Muscle of arm (tissue), 12 donors: ENCODE results near the gene EIF4G3. TPM values are rescaled to one million over a fixed set of nuclear protein-coding genes. Genes with fewer than 3 reads are reported as not detected.
A peak's percentile ranks its signal among the peaks of the same experiment; 100 is the strongest.
"Not testable (repeated sequence)": the region's sequence is repeated elsewhere in the genome, so short reads cannot be mapped to it uniquely, and the experiment has no call there.

Experiments
- DNase-seq: peaks from one replicate; pipeline ENCODE4 v3.0.0-alpha.2; 2013
- polyA plus RNA-seq, 12 donors: library from polyadenylated mRNA; unstranded; fragments of 120-200 nt; gene quantifications; one replicate each; pipeline ENCODE4 v1.2.1, GENCODE V29; 2013; ENCODE audit not compliant: insufficient read length in 12 of 12

The EIF4G3 gene
- polyA plus RNA-seq, 12 donors, result 31.5 to 63.8 (median 37.7) TPM; not detected in 1

DNA sequence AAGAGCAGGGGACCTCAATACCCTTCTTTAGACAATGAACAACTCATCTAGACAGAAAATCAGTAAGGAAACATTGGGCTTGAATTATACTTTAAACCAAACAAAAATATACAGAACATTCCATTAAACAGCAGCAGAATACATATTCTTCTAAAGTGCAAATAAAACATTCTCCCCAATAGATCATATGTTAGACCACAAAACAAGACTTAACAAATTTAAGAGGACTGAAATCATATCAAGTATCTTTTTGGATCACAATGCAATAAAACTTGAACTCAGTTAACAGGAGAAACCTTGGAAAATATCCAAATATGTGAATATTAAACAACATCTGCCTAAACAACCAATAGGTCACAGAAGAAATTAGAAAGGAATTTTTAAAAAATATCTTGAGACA lies 341.9 kb downstream of the EIF4G3 start:
- DNase-seq, result no peak

DNA sequence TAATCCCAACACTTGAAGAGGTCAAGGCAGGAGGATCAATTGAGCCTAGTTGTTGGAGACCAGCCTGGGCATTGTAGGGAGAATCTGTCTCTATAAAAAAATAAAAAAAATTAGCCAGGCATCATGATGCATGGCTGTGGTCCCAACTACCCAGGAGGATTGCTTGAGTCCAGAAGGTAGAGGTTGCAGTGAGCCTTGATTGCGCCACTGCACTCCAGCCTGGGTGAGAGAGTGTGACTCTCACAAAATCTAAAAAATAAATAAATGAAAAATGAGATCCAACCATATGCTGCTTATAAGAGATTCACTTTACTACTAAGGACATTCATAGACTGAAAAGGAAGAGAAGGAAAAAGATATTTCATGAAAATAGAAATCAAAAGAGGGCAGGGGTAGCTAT lies 342.5 kb downstream of the EIF4G3 start:
- DNase-seq, result no peak

DNA sequence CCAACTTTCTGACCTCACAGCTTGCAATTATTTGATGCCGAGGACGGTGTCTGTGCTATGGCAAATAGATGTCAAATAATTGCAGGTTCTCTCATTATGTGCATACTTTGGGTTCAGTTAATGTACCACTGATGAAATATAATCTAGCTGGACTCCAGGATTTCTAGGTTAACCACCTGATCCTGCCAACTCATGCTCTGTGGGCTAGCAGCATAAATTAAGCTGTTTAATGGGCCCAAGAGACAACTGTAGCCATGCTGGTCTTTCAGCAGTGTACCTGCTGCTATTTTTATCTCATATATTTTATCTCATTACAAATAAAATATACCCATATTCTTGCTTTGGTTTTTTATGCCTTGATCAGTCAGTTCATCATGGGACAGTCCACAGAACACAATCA lies 346.3 kb downstream of the EIF4G3 start:
- DNase-seq, result no peak

DNA sequence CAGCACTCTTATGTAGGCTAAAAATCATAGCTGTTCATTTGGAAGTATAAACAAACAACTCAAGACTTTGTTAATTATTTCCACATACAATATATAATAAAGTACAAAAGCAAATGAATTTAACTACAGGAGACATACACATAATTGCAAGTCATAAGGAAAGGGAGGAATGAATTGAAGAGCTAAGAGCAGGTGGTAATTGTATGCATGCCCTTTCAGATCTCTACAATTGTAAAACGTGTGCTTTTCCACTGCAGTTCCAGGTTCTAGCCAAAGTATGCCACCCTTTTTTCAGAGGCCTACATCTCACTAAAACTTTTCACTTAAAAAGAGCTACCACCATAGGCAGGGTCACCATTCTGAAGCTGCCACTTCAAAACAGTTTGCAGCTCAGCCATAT lies 346.8 kb downstream of the EIF4G3 start:
- DNase-seq, result no peak

DNA sequence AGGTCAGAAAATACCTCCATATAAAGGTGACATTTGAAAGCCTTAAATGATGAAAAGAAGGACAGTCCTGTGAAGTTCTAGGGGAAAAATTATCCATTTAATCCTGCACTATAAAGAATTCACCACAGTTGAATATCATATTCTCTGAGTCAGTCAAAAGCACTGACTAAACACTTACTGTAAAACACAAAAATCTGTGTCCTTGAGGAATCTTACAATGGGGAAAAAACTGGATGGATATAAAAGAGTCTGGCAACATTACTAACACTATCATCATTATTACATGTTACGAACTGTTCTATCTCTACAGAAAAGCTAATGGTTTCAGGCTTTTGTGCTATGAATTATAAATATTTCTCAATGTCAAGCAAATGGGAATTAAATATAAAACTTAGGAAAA lies 347.2 kb downstream of the EIF4G3 start:
- DNase-seq, result no peak

DNA sequence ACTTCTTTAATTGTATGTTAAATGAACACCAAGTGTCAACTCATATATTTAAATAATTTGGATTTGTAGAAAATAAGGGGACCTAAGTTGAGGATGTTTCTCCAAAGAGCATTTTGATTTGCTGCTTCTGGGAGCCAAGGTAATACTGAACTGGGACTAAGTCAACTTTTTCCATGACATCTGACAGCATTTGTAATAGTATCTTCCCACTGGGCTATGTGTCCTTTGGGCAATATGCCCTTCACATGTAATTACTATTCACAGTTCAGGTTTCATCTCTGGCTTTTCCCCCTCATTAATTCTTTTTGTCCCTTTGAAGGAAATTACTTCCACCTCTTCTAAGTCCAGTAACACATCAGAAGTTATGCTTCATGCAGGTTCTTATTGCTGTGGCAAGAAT lies 352.9 kb downstream of the EIF4G3 start:
- DNase-seq, result no peak

DNA sequence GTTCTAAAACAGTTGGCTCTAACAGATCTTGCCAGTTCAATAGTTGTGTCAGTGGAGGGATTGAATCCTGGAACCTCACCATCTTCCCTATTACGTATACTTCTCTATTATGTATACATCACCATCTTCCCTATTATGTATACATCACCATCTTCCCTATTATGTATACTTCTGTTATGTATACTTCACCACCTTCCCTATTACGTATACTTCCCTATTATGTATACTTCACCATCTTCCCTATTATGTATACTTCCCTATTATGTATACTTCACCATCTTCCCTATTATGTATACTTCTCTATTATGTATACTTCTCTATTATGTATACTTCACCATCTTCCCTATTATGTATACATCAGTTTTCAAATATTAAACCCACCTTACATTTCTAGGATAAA lies 355.2 kb downstream of the EIF4G3 start:
- DNase-seq, result no peak

DNA sequence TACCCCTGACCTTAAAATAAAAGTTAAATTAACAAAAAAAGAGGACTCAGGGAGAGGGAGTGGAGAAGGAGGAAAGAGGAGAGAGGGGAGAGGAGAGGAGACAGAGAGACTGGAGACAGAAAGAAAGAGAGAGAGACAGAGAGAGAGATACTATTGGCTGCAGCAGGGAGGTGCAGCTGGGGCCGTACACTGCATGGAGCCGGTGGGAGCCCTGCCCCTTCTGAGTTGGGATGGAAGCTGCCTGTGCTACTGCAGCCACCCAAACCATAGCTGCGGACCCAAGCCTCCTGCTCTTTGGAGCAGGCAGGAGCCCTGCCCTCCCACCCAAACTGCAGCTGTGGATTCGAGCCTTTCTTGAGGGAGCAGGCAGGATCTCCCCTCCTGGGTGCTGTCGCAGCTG lies 356.9 kb downstream of the EIF4G3 start:
- DNase-seq, result no peak

DNA sequence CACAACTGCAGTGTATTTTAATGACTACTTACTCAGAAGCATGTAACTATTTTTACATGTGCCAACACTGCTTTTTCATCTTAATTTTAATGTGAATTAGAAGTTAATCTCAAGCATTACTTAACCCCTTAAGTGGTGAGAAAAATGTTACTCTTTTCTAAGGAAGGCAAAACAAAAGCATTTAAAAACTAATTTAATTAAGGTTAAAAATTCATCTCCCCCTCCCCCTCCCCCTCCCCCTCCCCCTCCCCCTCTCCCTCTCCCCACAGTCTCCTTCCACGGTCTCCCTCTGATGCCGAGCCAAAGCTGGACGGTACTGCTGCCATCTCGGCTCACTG lies 362.2 kb downstream of the EIF4G3 start:
- DNase-seq, result no peak

DNA sequence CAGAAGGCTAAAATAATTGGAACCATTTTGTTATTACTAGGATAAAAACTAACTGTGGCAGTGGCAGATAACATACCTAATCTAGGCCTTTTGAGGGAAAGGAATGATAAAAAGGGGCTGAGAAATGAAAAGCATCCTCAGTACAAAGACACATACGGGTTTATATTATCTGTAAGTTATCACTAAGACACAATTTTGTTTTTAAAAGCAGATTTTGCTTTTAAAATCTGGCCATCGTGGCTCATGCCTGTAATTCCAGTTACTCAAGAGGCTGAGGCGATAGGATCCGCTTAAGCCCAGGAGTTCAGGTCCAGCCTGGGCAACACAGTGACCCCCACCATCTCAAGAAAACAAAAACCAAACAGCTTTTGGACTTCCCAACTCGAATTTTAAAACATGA lies 364.8 kb downstream of the EIF4G3 start:
- no peak for DNase-seq

DNA sequence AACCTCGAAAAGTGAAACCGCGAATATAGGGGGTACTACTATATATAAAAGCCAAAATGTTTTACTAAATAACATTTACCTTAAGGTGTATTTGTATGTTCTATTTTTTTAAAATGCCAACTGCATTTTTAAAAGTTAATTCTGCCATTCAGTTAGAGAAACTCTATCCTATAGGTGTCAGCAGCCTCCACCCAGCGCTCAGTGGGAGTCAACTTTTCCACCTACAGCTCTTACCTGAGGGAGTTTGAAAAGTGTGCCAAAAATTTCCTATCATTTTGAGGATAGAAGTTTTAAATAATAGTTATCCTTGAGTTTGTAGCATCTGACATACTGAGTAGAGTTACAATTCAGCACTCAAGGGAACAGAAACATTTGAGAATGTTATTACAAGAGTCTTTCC lies 383.5 kb downstream of the EIF4G3 start:
- no peak for DNase-seq

DNA sequence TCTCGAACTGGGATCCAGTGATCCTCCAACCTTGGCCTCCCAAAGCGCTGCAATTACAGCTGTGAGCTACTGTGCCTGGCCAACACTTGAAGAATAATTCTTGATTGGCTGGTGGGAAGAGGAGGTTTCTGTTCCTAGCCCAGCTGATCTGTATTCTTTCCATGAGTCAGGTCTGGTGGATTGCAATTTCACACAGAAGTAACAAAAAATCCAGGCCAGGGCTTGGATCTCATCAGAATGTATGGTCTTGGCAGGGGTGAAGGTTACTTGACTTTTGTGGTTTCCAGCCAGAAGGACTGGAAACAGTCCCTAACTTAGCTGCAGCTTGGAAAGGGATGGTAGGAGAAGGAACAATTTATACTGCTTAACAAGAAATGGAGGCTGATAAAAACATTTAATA lies 384.5 kb downstream of the EIF4G3 start:
- DNase-seq, result peak; percentile 92

DNA sequence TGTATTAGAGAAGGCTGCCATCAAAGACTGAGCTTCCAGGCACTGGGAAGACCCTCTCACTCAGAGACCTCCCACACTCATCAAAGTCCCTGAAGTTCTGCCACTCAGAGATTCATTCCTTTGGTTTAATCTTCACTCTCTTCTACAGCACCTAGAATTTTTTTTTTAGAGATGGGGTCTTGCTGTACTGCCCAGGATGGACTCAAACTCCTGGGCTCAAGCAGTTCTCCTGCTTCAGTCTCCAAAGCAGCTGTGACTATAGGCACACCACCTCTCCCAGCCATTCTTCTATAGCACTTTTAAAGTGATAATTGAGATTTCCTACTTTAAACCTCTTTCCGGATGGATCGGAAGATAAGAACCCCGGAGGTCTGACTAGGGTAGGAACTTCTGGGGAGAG lies 385.9 kb downstream of the EIF4G3 start:
- DNase-seq, result no peak

DNA sequence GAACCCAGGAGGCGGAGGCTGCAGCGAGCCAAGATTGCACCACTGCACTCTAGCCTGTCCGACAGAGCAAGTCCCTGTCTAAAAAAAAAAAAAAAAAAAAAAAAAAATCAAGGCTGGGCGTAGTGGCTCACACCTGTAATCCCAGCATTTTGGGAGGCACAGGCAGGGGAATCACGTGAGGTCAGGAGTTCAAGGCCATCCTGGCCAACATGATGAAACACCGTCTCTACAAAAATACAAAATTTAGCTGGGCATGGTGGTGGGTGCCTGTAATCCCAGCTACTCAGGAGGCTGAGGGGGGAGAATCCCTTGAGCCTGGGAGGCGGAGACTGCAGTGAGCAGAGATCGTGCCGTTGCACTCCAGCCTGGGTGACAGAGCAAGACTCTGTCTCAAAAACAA lies 387.1 kb downstream of the EIF4G3 start:
- DNase-seq, result not testable (repeated sequence)

DNA sequence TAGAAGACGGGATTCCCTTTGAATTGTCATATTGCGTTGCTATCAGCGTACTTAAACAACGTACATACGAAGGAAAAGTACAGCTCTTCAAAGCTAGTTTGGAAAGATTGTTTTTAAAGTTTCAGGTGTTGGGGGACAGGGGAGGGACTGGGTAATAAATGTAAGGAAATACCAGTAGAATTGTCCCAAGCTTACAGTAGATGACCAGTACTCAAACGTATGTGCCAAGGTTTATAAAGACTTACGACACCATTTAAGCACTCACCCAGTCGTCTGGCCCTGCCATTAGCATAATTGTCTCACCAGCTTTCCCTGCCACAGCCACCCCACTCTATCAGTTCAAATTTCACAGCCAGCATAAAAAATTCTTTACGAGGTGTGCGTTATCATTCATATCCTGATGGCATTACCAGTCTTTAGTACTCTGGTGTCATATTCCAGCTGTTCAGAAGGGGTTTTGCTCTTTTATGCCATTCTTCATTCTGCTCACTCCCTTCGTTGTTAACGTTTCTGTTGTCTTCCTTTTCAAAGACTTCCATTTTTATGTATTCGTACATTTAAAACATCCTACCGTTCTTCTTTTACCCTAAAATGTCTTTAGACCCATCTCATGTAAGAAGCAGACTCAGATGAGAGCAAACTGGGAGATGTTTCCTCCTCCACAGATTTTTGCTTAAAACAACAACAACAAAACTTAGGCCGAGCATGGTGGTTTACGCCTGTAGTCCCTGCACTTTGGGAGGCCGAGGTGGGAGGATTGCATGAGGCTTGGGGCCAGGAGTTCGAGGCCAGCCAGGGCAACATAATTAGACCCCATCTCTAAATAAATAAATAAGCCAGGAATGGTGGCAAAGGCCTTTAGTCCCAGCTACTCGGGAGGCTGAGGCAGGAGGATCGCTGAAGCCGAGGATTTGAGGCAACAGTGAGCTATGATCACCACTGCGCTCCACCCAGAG lies 388.6 kb downstream of the EIF4G3 start:
- no peak for DNase-seq

DNA sequence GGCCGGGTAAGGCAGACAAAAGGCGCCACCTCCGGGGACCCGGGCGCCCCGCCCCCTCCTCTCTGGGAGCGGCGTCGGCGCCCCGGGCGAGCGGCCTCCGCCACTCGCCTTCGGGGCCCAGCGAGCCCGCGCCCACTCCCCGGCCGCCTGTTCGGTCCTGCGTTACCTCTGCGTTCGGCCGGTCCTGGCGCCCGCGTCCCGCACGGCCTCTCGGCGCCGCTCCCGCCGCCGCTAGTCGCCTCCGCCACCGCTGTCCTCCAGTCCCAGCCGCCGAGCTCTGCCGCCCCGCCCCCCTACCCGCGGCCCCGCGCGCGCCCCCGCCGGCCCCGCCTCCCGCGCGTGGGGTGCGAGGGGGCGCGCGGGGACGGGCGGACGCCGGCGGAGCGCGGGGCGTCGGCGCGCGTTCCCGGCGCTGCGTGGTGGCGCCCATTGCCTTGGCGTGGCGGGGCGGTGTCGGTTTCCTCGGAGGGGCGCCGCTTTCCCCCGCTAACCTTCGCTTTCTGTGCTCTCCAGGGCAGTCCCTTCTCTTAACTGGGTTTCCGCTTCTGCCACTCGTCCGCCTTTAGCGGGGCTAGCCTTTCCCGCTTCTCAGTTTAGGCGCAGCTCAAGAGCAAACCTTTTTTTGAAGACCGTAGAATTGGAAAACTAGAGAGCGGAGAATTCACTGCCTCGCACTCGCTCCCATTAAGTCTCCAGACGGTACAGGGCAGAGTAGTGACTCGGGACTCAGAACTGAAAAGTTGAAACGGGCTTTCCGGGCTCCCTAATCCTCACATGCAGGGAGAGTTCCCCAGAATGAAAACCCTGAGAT lies 389.5 kb downstream of the EIF4G3 start, which contains the start of gene HP1BP3:
HP1BP3 (minus strand) TSS at position 279 of the 811 bp plus-strand sequence. CDS start 6,867 bp downstream, outside the sequence.
- DNase-seq, result peak; percentile 75

DNA sequence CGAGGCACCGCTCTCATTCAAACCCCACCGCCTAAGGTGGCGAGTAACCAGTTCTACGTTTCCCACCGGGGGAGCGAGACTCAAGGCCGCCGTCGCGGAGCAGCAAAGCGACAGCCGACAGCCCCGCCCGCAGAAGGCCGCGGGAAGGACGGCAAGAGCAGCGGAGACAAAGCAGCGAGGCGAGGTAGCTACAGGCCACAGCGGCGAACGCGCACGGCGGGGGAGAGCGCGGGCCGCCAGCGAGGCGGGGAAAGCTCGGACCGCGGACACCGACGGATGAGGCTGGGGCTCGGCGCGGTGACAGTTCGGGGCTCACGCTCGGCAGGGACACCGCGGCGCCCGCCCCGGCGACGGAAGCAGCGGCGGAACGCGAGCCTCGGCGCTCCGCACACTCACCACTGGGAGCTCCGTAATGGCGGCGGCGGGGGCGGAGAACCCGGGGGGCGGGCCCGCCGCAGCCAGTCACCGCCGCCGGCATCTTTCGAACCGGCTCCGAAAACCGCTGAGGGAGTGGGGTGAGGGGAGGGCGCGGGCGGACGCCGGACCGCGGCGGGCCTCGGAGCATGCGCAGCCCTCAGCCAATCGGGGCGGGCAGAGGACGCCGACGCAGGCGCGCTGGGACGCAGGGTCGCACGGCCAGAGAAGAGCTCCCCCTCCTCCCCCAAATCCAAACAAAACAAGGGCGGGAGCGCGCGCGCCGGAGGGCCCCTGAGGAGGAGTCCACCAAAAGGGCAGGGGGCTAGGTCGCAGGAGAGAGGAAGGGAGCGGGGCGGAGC lies 390.3 kb downstream of the EIF4G3 start:
- peak; percentile 97 for DNase-seq

DNA sequence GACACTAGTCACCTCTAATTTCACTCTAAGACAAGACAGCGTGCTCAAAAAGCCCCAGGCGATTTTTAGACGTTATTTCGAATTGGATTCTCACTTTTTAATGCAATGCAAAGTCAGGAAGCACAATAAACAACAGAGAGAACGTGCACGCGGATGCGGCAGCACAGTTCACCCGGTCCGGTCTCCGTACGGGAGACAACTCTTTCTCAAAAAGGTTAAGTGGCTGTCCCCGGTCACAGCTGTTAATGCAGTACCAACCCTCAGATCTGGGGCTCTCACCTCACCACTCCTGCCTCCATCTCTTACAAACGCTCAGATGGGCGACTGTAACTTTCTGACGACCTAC lies 390.8 kb downstream of the EIF4G3 start:
- no peak for DNase-seq

DNA sequence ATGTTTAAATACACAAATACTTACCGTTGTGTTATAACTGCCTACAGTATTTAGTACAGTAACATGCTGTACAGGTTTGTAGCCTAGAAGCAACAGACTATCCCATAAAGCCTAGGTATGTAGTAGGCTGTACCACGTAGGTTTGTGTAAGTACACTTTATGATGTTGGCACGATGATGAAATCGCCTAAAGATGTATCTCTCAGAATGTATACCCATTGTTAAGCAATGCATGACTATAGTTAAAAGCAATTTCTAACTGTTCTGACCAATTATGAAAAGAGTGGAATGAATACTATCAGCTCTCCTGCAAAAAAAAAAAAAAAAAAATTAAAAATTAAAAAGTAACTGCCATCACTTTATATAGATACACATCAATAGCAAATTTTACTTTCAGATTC lies 401.0 kb downstream of the EIF4G3 start:
- DNase-seq, result no peak

DNA sequence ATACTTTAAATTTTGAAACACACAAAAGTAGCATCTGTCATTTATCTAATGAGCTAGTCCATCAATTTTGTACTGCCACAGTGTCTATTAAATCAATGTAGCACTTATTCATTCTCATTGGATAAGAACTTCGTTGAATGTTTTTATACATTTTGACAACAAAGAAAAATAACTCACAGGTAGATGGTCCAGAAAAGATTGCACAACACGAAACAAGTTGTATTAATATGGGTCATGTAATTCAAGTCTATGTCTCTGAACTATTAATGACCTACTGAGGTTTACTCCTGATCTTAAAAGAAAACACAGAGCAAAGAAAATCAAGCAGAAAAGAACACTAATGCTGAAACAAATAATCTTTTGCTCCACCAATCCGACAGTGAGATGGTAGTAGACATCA lies 404.9 kb downstream of the EIF4G3 start:
- DNase-seq, result no peak

DNA sequence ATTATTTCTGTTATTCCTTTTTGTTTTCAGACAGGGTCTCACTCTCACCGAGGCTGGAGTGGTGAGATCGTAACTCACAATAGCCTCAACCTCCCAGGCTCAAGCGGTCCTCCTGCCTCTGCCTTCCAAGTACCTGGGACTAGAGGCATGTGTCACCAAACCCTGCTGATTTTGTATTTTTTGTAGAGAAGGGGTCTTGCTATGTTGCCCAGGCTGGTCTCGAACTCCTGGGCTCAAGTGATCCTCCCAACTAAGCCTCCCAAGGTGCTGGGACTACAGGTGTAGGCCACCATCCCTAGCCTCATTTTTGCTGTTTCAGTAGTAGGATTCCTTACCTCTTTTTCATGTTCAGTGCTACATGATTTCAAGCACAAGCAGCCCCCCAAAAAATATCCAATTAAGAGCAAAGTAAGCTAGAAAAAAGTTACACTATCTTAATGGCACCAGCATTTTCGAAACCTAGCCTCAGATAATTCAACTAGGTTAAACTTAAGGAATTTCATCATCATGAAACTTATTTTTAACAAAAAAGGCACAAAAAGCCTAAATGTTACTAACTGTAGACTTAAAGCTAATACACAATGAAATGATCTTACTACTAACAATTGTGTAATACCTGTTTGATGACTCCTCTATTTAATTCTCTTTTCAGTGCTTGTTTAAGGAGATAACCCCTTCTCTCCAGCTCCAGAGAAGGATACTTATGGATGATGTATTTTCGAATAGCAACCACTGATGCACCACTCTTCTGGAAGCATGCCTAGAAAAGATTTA lies 406.2 kb downstream of the EIF4G3 start:
- DNase-seq, result no peak

DNA sequence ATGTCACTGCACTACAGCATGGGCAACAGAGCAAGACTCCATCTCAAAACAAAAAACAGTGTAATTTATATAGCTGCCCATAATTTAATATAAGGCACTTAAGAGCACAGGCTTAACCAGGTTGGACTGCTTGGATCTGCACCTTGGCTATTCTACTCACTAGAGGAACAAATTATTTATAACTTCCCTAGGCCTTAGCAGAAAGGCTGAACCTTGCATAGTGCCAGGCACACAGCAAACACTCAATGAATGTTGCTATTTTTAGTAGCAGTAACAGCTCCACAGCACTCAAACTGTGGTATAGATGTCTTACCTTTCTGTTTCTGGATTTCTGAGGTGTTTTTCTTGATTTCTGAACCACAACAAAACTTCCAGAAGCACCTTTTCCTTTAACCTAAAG lies 409.4 kb downstream of the EIF4G3 start:
- no peak for DNase-seq
